ENCODE data around the gene OR10R2.
"Not testable (repeated sequence)": the region's sequence is repeated elsewhere in the genome, so short reads cannot be mapped to it uniquely, and the experiment has no call there.

OR10R2 gene, protein sequence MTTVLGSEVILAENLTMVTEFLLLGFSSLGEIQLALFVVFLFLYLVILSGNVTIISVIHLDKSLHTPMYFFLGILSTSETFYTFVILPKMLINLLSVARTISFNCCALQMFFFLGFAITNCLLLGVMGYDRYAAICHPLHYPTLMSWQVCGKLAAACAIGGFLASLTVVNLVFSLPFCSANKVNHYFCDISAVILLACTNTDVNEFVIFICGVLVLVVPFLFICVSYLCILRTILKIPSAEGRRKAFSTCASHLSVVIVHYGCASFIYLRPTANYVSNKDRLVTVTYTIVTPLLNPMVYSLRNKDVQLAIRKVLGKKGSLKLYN

DNA sequence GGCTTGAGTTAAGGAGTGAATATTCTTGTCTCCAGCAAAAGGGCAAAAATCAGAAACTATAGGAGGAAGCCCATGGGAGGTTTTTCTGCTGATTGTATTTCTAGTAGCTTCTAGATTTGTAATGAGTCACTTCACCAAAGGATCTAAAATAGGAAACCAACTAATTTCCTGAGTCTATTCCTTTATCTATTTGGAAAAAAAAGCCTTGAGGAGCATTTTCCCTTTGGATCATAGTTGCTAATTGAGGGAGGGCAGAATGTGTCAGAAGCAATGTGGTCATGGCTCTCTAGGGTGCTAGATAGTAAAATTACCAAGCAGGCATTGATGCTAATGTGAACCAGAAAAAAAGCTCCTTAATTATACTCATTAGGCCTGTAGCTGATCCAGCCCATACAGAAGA lies at the start of gene OR10R2:
Gene OR10R2, plus strand, starts transcription at position 301 of the 400 bp plus-strand sequence. CDS start 106 bp downstream, outside the sequence.
- Mint-ChIP-seq H3K4me3 (no peak within 1 kb of the TSS), H3K4me1 (ENCODE audit: low read depth) (no peaks in the 10 kb centered on the region), H3K9me3 (no peaks in the 10 kb centered on the region), H3K27ac (no peak within 1 kb of the TSS), H3K36me3 (ENCODE audit: low read depth) (no peaks in the 10 kb centered on the region), H3K27me3 (ENCODE audit: low read depth) (peaks cover 3% of the 10 kb centered on the region)

DNA sequence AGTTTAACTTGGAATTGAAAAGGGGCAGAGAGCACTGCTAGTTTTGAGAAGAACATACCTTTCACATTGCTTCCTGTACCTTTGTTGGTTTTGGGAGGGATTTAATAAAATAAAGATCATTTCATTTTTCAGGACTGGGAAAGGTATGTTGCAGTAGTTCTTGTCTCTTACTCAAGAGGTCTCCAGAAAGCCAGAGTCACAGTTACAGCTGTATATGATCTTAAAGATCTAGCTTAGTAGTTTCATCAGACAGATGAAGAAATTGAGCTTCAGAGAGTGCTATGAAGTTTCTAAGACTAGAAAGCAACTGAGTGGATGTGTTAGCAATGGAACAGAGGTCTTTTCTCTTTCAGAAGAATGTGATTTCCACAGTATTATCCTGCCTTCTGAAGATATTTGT lies 47.0 kb upstream of the OR10R2 start:
- no peaks in the 10 kb centered on the region for H3K36me3 Mint-ChIP-seq (ENCODE audit: low read depth)
- H3K4me1 Mint-ChIP-seq (ENCODE audit: low read depth), result no peaks in the 10 kb centered on the region
- H3K27ac Mint-ChIP-seq, result no peak overlapping the region
- no peak overlapping the region for H3K4me3 Mint-ChIP-seq
- H3K27me3 Mint-ChIP-seq (ENCODE audit: low read depth), result no peaks in the 10 kb centered on the region
- H3K9me3 Mint-ChIP-seq, result peaks cover 3% of the 10 kb centered on the region

DNA sequence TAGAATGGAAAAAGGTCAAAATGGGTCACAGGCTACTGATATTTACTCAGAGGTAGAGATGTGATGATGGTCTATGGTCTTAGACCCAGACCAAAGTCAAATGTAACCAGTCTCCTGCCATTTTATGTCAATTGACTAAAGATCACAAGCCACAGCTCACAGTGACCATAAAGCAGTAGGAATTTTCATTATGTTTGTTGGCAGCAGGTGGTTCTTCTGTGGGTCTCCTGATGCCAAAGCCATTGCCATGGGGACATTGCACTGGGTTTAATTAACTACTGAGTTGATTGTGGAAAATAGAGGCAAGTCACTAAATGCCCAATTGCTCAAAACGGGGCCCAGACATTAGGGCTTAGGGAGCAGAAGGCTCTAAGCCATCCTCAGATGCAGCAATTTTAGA lies 45.9 kb upstream of the OR10R2 start, which contains the start of gene OR10K2:
Gene OR10K2, minus strand, starts transcription at position 101 of the 400 bp plus-strand sequence. CDS start 5,371 bp downstream, outside the sequence.
- Mint-ChIP-seq H3K27ac (no peak within 1 kb of the TSS), H3K27me3 (ENCODE audit: low read depth) (no peaks in the 10 kb centered on the region), H3K9me3 (peaks cover 4% of the 10 kb centered on the region), H3K36me3 (ENCODE audit: low read depth) (no peaks in the 10 kb centered on the region), H3K4me3 (no peak within 1 kb of the TSS), H3K4me1 (ENCODE audit: low read depth) (no peaks in the 10 kb centered on the region)

DNA sequence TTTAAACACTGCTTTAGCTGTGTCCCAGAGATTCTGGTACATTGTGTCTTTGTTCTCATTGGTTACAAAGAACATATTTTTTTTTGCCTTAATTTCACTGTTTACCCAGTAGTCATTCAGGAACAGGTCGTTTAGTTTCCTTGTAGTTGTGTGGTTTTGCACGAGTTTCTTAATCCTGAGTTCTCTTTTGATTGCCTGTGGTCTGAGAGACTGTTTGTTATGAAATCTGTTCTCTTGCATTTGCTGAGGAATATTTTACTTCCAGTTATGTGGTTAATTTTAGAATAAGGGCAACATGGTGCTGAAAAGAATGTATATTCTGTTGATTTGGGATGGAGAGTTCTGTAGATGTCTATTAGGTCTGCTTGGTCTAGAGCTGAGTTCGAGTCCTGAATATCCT lies 41.9 kb upstream of the OR10R2 start:
- not testable (repeated sequence) for H3K9me3 Mint-ChIP-seq; H3K4me3 Mint-ChIP-seq; H3K27ac Mint-ChIP-seq; H3K27me3 Mint-ChIP-seq (ENCODE audit: low read depth); H3K4me1 Mint-ChIP-seq (ENCODE audit: low read depth); H3K36me3 Mint-ChIP-seq (ENCODE audit: low read depth)

DNA sequence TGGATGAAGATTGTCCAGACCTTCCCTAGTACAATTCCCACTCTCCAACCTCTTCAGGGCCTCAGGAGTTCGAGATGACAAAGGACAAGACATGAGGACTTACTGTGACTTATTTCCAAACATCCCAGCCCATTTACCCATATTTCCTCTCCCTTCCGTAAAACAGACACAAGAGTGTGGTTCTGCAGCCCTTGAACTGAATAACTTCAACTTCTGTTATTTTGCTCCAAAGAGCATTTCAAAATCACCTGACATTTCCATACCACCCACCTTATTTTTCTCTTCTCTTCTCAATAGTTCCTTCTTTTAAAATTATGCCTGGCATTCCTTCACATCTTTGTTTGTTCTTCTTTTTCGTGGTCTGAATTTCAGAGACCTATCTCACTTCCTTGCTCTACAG lies 37.3 kb upstream of the OR10R2 start:
- Mint-ChIP-seq H3K4me3 (no peak overlapping the region), H3K27me3 (ENCODE audit: low read depth) (no peaks in the 10 kb centered on the region), H3K4me1 (ENCODE audit: low read depth) (no peaks in the 10 kb centered on the region), H3K36me3 (ENCODE audit: low read depth) (no peaks in the 10 kb centered on the region), H3K27ac (no peak overlapping the region), H3K9me3 (peaks cover 8% of the 10 kb centered on the region)

DNA sequence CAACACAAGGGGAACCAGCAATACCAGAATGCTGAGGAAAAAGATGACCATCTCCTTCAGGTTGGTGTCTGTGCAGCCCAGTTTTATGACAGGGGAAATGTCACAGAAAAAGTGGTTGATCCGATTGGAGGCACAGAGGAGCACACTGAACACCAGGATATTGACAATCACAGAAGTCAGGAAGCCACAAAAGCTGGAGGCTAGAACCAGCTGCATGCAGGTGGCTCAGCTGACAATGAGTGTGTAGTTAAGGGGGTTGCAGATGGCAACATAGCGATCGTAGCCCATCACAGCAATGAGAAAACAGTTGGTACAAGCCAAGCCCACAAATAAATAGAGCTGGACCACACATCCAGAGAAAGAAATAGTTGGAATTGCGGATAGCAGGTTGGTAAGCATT lies 26.6 kb upstream of the OR10R2 start:
- H3K27me3 Mint-ChIP-seq (ENCODE audit: low read depth), result no peaks in the 10 kb centered on the region
- H3K4me1 Mint-ChIP-seq (ENCODE audit: low read depth), result no peaks in the 10 kb centered on the region
- no peaks in the 10 kb centered on the region for H3K9me3 Mint-ChIP-seq
- no peak overlapping the region for H3K27ac Mint-ChIP-seq
- no peaks in the 10 kb centered on the region for H3K36me3 Mint-ChIP-seq (ENCODE audit: low read depth)
- H3K4me3 Mint-ChIP-seq, result no peak overlapping the region

DNA sequence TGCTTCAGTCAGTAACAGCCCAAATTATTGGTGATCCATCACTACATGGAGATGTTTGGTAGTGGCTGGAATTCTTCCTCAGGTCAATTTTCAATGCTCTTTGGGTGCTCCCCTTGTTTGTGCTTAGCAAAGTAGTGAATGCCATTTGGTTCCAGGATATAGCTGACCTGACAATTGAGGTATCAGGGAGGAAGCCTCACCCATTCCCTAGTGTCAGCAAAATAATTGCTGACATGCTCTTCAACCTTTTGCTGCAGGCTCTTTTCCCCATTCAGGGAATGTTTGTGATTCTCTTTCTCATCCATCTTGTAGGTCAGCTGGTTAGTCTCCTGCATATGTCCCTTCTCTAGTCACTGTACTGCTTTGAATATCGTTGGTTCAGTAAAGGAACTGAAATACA lies 17.5 kb upstream of the OR10R2 start:
- Mint-ChIP-seq H3K4me1 (ENCODE audit: low read depth) (no peaks in the 10 kb centered on the region), H3K36me3 (ENCODE audit: low read depth) (no peaks in the 10 kb centered on the region), H3K27me3 (ENCODE audit: low read depth) (peaks cover 8% of the 10 kb centered on the region), H3K4me3 (no peak overlapping the region), H3K9me3 (peaks cover 4% of the 10 kb centered on the region), H3K27ac (no peak overlapping the region)

DNA sequence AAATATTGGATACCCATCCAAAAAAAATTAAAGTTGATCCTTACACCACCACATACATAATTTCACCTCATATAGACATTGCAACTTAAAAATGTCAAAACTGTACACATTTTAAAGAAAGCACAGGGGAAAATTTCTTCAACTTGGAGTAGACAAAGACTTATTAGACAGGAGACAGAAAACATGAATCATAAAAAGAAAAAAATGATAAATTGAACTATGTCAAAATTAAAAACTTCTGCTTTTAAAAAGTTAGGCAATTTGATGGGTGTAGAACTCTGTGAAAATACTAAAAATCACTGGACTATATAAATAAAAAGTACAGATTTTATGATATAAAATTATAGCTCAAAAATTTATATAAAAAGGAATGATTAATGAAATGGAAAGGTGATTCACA lies 14.8 kb upstream of the OR10R2 start:
- H3K36me3 Mint-ChIP-seq (ENCODE audit: low read depth), result no peaks in the 10 kb centered on the region
- H3K27ac Mint-ChIP-seq, result no peak overlapping the region
- H3K4me3 Mint-ChIP-seq, result no peak overlapping the region
- no peaks in the 10 kb centered on the region for H3K4me1 Mint-ChIP-seq (ENCODE audit: low read depth)
- H3K27me3 Mint-ChIP-seq (ENCODE audit: low read depth), result peaks cover 3% of the 10 kb centered on the region
- H3K9me3 Mint-ChIP-seq, result no peaks in the 10 kb centered on the region

DNA sequence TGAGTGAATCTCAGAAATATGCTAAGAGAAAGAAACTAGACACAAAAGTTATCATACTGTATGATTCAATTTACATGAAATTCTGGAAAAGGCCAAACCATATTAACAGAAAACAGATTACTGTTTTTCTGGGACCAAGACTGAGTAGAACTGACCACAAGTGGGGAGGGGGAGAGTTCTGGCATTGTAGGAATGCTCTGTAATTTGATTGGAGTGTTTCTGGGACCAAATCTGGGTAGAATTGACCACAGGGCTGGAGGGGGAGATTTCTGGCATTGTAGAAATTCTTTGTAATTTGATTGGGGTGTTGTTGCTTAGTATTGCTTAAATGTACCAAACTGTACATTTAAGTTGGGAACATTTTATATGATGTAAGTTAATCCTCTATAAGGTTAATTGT lies 13.8 kb upstream of the OR10R2 start:
- peaks cover 3% of the 10 kb centered on the region for H3K27me3 Mint-ChIP-seq (ENCODE audit: low read depth)
- H3K4me1 Mint-ChIP-seq (ENCODE audit: low read depth), result no peaks in the 10 kb centered on the region
- no peaks in the 10 kb centered on the region for H3K9me3 Mint-ChIP-seq
- no peak overlapping the region for H3K27ac Mint-ChIP-seq
- H3K36me3 Mint-ChIP-seq (ENCODE audit: low read depth), result no peaks in the 10 kb centered on the region
- no peak overlapping the region for H3K4me3 Mint-ChIP-seq

DNA sequence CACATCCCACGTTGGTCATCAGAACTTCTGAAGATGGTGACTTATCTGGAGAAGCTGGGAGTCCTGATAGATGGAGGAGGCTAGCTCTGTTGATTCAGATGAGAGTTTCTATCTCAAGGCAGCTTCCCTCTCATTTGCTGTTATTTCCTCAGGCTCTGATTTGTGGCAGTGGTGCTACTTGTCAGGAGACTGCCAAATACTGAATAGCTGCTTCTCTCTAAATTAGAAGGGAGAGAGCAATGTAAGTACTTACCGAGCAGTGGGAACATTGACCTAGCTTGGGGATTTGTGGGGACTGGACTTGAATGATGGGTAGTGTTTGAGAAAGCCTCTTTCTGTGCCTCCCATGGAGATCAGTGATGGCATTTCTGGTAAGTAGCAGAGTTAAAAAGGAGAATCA lies 10.5 kb upstream of the OR10R2 start, which contains the start of gene OR10K1:
Gene OR10K1, plus strand, starts transcription at position 301 of the 400 bp plus-strand sequence. CDS start 3,728 bp downstream, outside the sequence.
- H3K4me3 Mint-ChIP-seq, result no peak within 1 kb of the TSS
- H3K27me3 Mint-ChIP-seq (ENCODE audit: low read depth), result peaks cover 8% of the 10 kb centered on the region
- H3K4me1 Mint-ChIP-seq (ENCODE audit: low read depth), result no peaks in the 10 kb centered on the region
- no peaks in the 10 kb centered on the region for H3K9me3 Mint-ChIP-seq
- no peak within 1 kb of the TSS for H3K27ac Mint-ChIP-seq
- no peaks in the 10 kb centered on the region for H3K36me3 Mint-ChIP-seq (ENCODE audit: low read depth)

DNA sequence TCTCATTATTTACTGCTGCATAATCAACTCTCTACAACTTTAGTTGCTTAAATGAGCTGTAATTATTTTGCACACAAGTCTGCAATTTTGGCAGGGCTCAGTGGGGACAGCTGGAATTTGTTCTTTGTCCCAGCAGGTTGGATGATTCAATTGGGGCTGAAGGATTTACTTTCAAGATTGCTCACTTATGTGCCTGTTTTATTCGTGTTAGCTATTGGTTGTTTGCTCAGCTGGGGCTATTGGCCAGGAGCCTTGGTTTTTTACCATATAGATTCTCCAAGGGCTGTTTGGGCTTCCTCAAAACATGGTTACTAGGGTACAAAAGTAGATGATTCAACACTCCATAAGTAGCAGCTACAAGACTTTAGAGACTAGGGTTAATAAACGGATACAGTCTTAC lies 13.4 kb downstream of the OR10R2 start:
- no peak overlapping the region for H3K4me3 Mint-ChIP-seq
- H3K36me3 Mint-ChIP-seq (ENCODE audit: low read depth), result no peaks in the 10 kb centered on the region
- no peak overlapping the region for H3K27ac Mint-ChIP-seq
- peaks cover 12% of the 10 kb centered on the region for H3K27me3 Mint-ChIP-seq (ENCODE audit: low read depth)
- no peaks in the 10 kb centered on the region for H3K9me3 Mint-ChIP-seq
- no peaks in the 10 kb centered on the region for H3K4me1 Mint-ChIP-seq (ENCODE audit: low read depth)

DNA sequence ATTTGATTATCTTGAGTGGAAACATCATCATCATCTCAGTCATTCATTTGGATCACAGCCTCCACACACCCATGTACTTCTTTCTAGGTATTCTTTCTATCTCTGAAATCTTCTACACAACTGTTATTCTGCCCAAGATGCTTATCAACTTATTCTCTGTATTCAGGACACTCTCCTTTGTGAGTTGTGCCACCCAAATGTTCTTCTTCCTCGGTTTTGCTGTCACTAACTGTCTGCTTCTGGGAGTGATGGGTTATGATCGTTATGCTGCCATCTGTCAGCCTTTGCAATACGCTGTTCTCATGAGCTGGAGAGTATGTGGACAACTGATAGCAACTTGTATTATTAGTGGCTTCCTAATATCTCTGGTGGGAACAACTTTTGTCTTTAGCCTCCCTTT lies 19.3 kb downstream of the OR10R2 start:
- Mint-ChIP-seq H3K36me3 (ENCODE audit: low read depth) (no peaks in the 10 kb centered on the region), H3K4me3 (no peak overlapping the region), H3K27me3 (ENCODE audit: low read depth) (peaks cover 11% of the 10 kb centered on the region), H3K27ac (no peak overlapping the region), H3K9me3 (no peaks in the 10 kb centered on the region), H3K4me1 (ENCODE audit: low read depth) (no peaks in the 10 kb centered on the region)

DNA sequence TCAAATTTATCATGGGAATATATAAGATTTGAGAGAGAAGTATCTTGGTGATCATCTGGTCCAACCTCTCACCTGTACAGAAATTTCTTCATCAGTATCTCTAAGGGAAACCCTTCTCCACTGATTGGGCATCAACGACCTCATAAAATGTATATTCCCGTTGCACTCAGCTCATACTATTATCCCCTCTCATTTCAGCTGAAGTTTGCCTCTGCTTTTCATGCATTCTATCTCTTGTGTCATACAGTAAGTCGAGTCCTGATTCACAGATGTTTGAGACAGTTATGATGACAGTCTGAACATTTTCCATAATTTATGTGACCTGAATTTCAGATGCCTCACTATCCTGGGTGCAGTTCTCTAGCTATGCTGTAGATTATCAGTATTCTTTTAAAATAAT lies 21.0 kb downstream of the OR10R2 start:
- Mint-ChIP-seq H3K27me3 (ENCODE audit: low read depth) (peaks cover 11% of the 10 kb centered on the region), H3K4me3 (no peak overlapping the region)

DNA sequence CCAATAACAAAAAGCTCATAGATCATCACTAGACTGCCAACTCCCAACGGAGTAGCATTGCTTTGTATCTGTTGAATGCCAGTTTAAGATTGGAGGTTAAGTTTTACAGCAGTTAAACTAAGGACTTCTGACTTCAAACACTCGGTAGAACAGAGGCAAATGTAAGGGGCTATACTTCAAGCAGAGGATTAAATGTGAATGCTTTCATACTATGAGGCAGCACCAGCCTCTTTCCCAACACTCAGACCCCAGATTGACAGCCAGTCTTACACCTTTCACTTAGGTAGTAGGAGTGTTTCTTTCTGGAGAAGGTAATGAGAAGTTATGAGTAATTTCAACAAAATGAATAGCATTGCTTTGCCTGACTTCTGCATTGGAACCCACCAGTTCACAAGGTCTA lies 22.8 kb downstream of the OR10R2 start:
- Mint-ChIP-seq H3K4me3 (no peak overlapping the region), H3K27ac (no peak overlapping the region), H3K27me3 (ENCODE audit: low read depth) (peaks cover 3% of the 10 kb centered on the region), H3K4me1 (ENCODE audit: low read depth) (no peaks in the 10 kb centered on the region), H3K9me3 (no peaks in the 10 kb centered on the region), H3K36me3 (ENCODE audit: low read depth) (no peaks in the 10 kb centered on the region)

More for the DNA sequence above, 21.0 kb downstream of the OR10R2 start:
- Mint-ChIP-seq H3K27ac (no peak overlapping the region), H3K4me1 (ENCODE audit: low read depth) (no peaks in the 10 kb centered on the region), H3K9me3 (no peaks in the 10 kb centered on the region), H3K36me3 (ENCODE audit: low read depth) (no peaks in the 10 kb centered on the region)

DNA sequence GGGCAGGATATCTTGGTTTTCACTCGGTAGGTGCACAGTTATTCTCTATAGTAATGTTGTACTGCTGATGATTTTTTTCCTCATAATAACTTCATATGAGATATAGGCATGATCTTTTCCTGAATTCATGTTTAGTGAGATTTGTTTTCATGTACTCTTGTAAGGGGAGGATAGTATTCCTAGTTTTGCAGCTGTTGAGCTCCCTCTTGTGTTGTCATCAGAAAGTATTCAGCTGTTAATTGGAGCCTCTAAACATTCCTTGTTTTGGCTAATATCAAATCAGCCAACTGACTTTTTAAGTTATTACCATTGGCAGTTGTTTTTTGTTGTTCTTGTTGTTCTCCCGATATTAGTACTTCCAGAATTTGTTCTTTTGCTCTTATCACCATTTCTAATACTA lies 24.4 kb downstream of the OR10R2 start:
- Mint-ChIP-seq H3K4me3 (no peak overlapping the region), H3K27ac (no peak overlapping the region), H3K27me3 (ENCODE audit: low read depth) (peaks cover 7% of the 10 kb centered on the region), H3K36me3 (ENCODE audit: low read depth) (no peaks in the 10 kb centered on the region), H3K4me1 (ENCODE audit: low read depth) (no peaks in the 10 kb centered on the region), H3K9me3 (no peaks in the 10 kb centered on the region)

All from T-helper 1 cell treated with Interleukin-12 subunit alpha and Interleukin-12 subunit beta and Interleukin-4 antibody, amounts not matched to agents 30 μg/mL and 1 μg/mL, for 36 hours (primary cell).